Measurements from ENCODE around the gene HMGCR. TPM values are rescaled to one million over a fixed set of nuclear protein-coding genes. Genes with fewer than 3 reads are reported as not detected.
"Not testable (repeated sequence)": the region's sequence is repeated elsewhere in the genome, so short reads cannot be mapped to it uniquely, and the experiment has no call there.

Gene HMGCR
- total RNA-seq, 1 donor: 49.3 TPM

DNA sequence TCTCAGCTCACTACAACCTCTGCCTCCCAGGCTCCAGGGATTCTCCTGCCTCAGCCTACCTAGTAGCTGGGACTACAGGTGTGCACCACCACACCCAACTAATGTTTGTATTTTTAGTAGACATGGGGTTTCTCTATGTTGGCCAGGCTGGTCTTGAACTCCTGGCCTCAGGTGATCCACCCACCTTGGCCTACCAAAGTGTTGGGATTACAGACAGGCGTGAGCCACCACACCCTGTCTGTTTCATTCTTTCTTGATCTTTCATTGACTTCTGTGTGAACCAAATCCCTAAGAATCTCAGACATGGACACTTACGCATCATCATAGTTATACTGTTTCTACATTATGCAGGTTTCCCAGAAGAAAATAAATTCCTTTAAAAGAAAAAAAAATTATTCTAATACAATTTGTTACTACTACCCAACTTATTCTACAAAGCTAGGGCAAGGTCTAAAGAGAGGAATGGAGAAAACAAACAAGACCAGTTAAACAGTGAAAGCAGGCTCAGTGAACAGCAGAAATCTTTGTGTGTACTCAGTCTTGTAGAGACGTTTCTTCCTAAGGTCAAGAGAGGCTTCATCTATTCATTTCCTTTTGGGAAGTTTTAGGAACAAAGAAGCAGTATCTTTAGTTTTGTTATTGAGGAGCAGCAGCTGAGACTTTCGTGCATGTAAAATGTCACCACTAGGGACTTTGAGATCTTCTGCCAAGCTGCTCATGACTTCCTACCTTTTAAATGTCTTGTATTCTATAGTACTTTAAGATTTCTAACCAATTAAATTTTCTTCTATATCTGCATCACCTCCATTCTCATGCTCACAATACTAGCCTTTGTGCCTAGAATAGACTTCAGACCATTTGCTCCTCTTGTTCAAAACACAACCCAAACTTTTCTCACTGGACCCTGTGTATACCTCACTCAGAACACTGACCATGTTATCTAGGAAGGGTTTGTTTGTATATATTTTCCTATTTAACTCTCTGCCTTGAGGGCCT, 5.6 kb upstream of the HMGCR start:
- no peak for DNase-seq (ENCODE audit: low read depth)
- H3K4me3 ChIP-seq (ENCODE audit: low read depth, low read length): no peak overlapping the region
- TF ChIP-seq, protein P1, sequence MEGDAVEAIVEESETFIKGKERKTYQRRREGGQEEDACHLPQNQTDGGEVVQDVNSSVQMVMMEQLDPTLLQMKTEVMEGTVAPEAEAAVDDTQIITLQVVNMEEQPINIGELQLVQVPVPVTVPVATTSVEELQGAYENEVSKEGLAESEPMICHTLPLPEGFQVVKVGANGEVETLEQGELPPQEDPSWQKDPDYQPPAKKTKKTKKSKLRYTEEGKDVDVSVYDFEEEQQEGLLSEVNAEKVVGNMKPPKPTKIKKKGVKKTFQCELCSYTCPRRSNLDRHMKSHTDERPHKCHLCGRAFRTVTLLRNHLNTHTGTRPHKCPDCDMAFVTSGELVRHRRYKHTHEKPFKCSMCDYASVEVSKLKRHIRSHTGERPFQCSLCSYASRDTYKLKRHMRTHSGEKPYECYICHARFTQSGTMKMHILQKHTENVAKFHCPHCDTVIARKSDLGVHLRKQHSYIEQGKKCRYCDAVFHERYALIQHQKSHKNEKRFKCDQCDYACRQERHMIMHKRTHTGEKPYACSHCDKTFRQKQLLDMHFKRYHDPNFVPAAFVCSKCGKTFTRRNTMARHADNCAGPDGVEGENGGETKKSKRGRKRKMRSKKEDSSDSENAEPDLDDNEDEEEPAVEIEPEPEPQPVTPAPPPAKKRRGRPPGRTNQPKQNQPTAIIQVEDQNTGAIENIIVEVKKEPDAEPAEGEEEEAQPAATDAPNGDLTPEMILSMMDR (IDR thresholded peaks at IDR 0.05; ENCODE audit: insufficient read depth, low read length): no peak

DNA sequence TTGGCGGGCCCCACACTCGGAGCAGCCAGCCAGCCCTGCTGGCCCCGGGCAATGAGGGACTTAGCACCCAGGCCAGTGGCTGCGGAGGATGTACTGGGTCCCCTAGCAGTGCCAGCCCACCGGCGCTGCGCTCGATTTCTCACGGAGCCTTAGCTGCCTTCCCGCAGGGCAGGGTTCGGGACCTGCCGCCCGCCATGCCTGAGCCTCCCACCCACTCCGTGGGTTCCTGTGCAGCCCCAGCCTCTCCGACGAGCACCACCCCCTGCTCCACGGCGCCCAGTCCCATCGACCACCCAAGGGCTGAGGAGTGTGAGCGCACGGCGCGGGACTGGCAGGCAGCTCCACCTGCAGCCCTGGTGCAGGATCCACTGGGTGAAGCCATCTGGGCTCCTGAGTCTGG, 3.3 kb upstream of the HMGCR start:
- H3K4me3 ChIP-seq (ENCODE audit: low read depth, low read length); DNase-seq (ENCODE audit: low read depth): not testable (repeated sequence)

DNA sequence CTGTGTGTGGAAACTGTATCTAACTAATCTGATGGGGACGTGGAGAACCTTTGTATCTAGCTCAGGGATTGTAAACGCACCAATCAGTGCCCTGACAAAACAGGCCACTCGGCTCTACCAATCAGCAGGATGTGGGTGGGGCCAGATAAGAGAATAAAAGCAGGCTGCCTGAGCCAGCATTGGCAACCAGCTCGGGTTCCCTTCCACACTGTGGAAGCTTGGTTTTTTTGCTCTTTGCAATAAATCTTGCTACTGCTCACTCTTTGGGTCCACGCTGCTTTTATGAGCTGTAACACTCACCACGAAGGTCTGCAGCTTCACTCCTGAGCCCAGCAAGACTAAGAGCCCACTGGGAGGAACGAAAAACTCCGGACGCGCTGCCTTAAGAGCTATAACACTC, 2.6 kb upstream of the HMGCR start:
- not testable (repeated sequence) for DNase-seq (ENCODE audit: low read depth); H3K4me3 ChIP-seq (ENCODE audit: low read depth, low read length)

DNA sequence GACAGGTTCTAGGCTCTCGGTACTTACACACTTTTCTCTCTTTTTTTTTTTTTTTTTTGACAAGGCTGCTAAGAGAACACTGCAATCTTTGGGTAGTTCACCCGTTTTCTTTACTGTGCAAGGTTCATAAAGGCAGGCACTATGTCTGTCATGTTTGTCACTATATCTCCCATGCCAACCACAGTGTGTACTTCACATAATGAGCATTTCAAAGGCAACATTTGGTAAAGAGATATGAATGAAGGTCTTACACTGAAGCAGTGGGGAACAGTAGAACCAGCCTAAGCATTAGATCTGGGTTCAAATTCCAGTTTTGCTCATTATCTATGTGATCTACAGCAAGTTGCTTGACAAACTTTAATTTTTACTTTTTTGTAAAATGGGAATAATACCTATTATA, 1.5 kb upstream of the HMGCR start:
- DNase-seq (ENCODE audit: low read depth): no peak
- TF ChIP-seq, protein P1 (IDR thresholded peaks at IDR 0.05; ENCODE audit: insufficient read depth, low read length): no peak
- no peak overlapping the region for H3K4me3 ChIP-seq (ENCODE audit: low read depth, low read length)

DNA sequence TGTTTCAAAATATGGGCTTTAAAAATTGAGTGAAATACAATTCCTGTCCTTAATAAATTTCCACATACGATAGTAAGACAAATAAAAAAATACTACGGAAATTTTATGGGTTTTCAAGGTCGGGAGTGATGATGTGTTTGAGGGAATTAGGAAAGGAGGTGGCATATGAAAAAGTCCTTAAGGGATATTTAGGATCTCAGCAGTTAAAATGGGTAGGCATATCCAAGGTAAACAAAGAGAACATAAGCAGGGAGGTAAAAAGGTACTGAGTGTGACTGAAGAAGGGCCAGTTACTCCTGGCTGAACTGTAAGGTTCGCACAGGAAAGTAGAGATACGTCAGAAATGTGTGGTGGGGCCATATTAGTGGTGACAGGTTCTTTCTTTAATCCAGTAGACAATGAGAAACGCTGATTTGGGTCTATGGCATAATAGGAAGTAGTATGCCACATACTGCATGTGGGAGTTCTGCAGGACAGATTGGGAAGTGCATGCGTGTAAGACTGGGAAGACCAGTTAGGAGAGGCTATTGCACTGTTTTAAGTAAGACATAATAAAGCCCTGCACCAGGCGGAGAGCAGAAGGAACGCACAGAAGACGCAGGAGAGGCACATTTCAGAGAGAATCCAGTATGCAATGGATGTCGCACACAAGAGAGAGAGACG, 937 bp upstream of the HMGCR start:
- peak overlapping the region; percentile 90 for H3K4me3 ChIP-seq (ENCODE audit: low read depth, low read length)
- TF ChIP-seq, protein P1 (IDR thresholded peaks at IDR 0.05; ENCODE audit: insufficient read depth, low read length): peak; percentile 76
- peak; percentile 89 for DNase-seq (ENCODE audit: low read depth)

DNA sequence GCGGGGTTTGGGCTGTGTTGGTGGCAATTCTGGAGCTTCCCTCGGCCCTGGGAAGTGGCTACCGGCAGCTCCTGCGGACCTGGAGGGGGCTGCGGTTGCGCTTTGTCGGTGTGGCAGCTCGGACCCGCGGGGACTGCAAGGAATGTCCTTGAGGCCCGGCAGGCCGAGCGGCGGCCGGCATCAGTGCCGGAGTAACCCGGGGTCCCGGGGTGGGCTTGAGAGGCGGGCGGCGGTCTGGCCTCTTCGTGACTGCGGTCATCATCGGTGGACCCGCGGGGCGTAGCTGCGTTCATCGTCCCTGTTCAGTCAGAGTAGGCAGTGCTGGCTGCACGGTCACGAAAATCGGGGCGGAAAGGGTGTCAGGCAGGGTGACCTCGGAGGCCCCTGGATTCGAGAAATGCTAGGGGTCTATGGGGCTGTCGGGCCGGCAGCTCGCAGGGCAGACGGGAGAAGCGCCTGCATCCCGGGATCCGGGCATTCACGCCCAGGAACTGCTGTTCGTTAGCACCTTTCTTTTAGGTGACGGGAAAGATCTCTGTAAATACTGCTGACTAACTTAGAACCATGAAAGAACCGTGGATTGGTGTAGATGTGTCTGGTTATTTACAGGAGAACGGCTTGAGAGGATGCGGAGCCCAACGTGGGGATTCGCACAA, 474 bp downstream of the HMGCR start:
- H3K4me3 ChIP-seq (ENCODE audit: low read depth, low read length): peak overlapping the region; percentile 89
- DNase-seq (ENCODE audit: low read depth): no peak
- TF ChIP-seq, protein P1 (IDR thresholded peaks at IDR 0.05; ENCODE audit: insufficient read depth, low read length): no peak

DNA sequence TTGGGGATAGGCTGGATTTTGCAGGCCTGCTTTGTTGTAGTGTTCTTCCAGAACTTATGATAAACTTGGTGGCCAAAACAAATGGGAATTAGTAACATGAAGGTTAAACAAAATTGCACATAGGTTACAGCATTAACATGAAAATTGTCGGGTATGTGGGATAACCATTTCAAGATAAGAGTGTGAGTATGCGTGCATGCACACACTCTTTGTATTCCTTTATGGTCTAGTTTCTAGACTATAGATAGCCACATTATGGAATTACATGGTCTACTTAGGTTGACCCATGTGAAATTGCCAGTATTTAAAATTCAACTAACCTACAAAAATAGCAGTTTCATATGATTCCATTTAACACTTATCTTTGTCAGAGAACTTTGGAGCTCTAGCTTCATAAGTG, 1.4 kb downstream of the HMGCR start:
- TF ChIP-seq, protein P1 (IDR thresholded peaks at IDR 0.05; ENCODE audit: insufficient read depth, low read length): no peak
- peak overlapping the region; percentile 89 for H3K4me3 ChIP-seq (ENCODE audit: low read depth, low read length)
- no peak for DNase-seq (ENCODE audit: low read depth)

Measured in fibroblast of the aortic adventitia (primary cell).